ENCODE measurements around the gene TRAK1.
A peak's percentile ranks its signal among the peaks of the same experiment; 100 is the strongest.

TRAK1 gene

DNA sequence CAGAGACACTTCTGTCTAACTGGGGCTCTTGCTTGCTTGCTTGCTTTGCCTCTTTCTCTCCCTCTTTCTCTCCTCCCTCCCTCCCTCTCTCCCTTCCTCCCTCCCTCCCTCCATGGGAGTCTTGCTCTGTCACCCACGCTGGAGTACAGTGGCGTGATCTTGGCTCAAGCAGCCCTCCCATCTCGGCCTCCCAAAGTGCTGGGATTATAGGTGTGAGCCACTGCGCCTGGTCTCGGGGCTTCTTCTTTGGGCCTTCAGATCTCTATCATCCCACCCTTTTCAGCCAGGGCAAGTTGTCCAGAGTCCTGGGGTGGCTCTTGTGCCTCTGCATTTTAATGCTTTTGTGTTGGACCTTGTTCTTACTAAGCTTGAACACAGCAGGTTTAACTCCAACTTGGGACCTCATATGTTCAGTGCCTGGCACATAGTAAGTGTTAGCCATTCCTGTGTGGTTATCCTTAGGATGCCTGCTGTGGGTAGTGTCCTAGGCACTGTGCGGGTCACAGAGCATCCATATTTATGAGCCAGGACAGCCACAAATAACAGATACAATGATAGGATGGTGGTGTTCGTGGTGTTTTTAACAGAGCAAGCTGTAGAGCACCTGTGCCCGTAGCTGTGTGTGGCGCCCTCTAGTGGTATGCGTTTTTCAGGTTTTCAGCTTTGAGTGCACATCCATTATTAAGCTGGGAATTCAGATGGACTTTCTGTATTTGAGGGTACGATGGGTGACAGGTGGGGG lies 99.7 kb downstream of the TRAK1 start:
- H3K4me1 ChIP-seq (ENCODE audit: control insufficient read depth, insufficient read depth, low read length): peaks cover 4% of the 10 kb centered on the region
- no peak overlapping the region for H3K27ac ChIP-seq (ENCODE audit: low read length)
- WGBS (ENCODE audit: insufficient coverage, insufficient read length): no CpG with 5 or more reads among the region's 11 CpGs
- no peak overlapping the region for H3K4me3 ChIP-seq (ENCODE audit: low read length)
- no peaks in the 10 kb centered on the region for H3K9me3 ChIP-seq (ENCODE audit: control insufficient read depth, insufficient read depth, low read length)
- no peaks in the 10 kb centered on the region for H3K27me3 ChIP-seq (ENCODE audit: control insufficient read depth, insufficient read depth, low read length)
- H3K36me3 ChIP-seq (ENCODE audit: control insufficient read depth, insufficient read depth, low read length): peaks cover 8% of the 10 kb centered on the region
- DNase-seq (ENCODE audit: low read depth, low spot score): peak; percentile 64

DNA sequence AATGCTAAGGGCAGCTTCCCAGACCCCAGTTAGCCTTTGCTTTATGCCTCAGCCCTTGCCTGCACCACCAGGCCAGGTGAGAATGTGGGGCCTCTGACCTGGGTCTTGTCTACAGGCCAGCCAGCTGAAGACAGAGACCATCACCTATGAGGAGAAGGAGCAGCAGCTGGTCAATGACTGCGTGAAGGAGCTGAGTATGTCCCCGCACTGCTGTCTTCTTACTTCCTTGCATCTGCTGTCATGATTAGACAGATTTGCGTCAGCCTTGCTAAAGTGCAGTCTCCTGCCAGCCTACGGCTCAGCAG lies 100.2 kb downstream of the TRAK1 start:
- no peaks in the 10 kb centered on the region for H3K9me3 ChIP-seq (ENCODE audit: control insufficient read depth, insufficient read depth, low read length)
- no peaks in the 10 kb centered on the region for H3K27me3 ChIP-seq (ENCODE audit: control insufficient read depth, insufficient read depth, low read length)
- no peak for DNase-seq (ENCODE audit: low read depth, low spot score)
- H3K4me1 ChIP-seq (ENCODE audit: control insufficient read depth, insufficient read depth, low read length): peaks cover 4% of the 10 kb centered on the region
- no CpG with 5 or more reads among the region's 4 CpGs for WGBS (ENCODE audit: insufficient coverage, insufficient read length)
- no peak overlapping the region for H3K27ac ChIP-seq (ENCODE audit: low read length)
- H3K4me3 ChIP-seq (ENCODE audit: low read length): no peak overlapping the region
- H3K36me3 ChIP-seq (ENCODE audit: control insufficient read depth, insufficient read depth, low read length): peaks cover 8% of the 10 kb centered on the region

DNA sequence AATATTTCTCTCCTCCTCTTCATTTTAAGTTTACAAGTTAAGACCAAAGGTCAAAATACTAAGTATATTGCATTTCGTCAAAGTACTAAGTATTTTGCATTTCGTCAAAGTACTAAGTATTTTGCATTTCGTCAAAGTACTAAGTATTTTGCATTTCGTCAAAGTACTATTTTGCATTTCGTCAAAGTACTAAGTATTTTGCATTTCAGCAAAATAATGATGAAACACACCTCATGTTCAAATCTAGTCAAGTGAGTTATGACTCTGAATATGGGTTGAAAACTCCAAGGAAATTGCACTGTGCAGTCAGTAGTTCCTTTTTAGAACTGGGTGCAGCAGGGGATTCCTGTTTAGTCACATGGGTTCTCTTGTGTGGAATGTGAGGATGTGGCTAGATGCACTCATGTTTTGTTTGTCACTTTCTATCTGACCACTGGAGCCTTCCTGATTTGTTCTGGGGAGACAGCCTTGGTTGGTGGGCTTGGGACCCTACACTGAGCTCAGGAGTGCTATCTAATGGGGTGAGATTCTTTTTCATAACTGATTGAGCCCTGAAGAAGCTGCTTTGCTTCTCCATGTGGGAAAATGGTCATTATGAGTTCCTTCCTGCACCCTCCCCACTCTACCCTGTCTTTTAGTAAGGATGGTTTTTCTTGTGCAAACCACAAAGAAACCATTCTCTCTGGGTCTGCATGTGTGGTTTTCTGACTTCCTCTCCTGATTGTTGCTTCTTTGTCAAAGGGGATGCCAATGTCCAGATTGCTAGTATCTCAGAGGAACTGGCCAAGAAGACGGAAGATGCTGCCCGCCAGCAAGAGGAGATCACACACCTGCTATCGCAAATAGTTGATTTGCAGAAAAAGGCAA lies 101.4 kb downstream of the TRAK1 start:
- no CpG with 5 or more reads among the region's 8 CpGs for WGBS (ENCODE audit: insufficient coverage, insufficient read length)
- H3K27me3 ChIP-seq (ENCODE audit: control insufficient read depth, insufficient read depth, low read length): no peaks in the 10 kb centered on the region
- no peaks in the 10 kb centered on the region for H3K9me3 ChIP-seq (ENCODE audit: control insufficient read depth, insufficient read depth, low read length)
- H3K4me1 ChIP-seq (ENCODE audit: control insufficient read depth, insufficient read depth, low read length): peaks cover 4% of the 10 kb centered on the region
- no peak overlapping the region for H3K27ac ChIP-seq (ENCODE audit: low read length)
- DNase-seq (ENCODE audit: low read depth, low spot score): no peak
- no peak overlapping the region for H3K4me3 ChIP-seq (ENCODE audit: low read length)
- peaks cover 8% of the 10 kb centered on the region for H3K36me3 ChIP-seq (ENCODE audit: control insufficient read depth, insufficient read depth, low read length)

DNA sequence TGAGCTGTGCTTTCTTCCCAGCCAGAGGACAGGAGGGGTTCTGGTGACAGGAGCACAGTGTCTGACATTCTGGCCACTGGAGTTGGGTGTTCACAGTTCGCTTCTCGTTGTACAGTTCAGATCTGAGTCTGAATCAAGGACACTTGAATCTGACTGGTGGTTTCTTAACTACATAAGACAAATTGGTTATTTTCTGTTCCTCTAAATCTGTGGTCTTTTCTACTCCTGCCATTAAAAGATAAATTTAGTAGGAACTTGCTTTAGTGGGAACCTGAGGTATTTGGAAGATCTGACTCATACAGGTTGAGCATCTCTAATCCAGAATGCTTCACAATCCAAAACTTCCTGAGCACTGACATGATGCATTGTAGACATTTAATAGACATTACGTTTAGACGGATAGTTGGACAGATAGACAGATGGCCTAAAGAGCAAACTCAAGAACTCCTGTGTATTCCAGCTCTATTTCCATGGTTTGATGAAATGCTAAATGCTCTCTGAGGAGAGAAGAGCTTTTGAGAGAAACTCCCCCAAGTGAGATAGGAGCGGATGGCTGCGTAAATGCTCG lies 103.9 kb downstream of the TRAK1 start:
- H3K9me3 ChIP-seq (ENCODE audit: control insufficient read depth, insufficient read depth, low read length): no peaks in the 10 kb centered on the region
- no peaks in the 10 kb centered on the region for H3K27me3 ChIP-seq (ENCODE audit: control insufficient read depth, insufficient read depth, low read length)
- H3K4me1 ChIP-seq (ENCODE audit: control insufficient read depth, insufficient read depth, low read length): peaks cover 3% of the 10 kb centered on the region
- H3K4me3 ChIP-seq (ENCODE audit: low read length): no peak overlapping the region
- WGBS (ENCODE audit: insufficient coverage, insufficient read length): no CpG with 5 or more reads among the region's 7 CpGs
- no peak for DNase-seq (ENCODE audit: low read depth, low spot score)
- no peak overlapping the region for H3K27ac ChIP-seq (ENCODE audit: low read length)
- peaks cover 10% of the 10 kb centered on the region; the same call in 1 of the 2 replicates for H3K36me3 ChIP-seq (ENCODE audit: control insufficient read depth, insufficient read depth, low read length)

GRCh38 chr3:42195879-42196330 lies 104.7 kb downstream of the TRAK1 start:
- Histone ChIP-seq H3K9me3 (ENCODE audit: control insufficient read depth, insufficient read depth, low read length) (no peaks in the 10 kb centered on the region), H3K36me3 (ENCODE audit: control insufficient read depth, insufficient read depth, low read length) (peaks cover 15% of the 10 kb centered on the region; the same call in 1 of the 2 replicates), H3K4me1 (ENCODE audit: control insufficient read depth, insufficient read depth, low read length) (peaks cover 3% of the 10 kb centered on the region), H3K4me3 (ENCODE audit: low read length) (no peak overlapping the region), H3K27ac (ENCODE audit: low read length) (no peak overlapping the region), H3K27me3 (ENCODE audit: control insufficient read depth, insufficient read depth, low read length) (no peaks in the 10 kb centered on the region)
- WGBS (ENCODE audit: insufficient coverage, insufficient read length): no CpG with 5 or more reads among the region's 5 CpGs
- no peak for DNase-seq (ENCODE audit: low read depth, low spot score)

- no peak for DNase-seq (ENCODE audit: low read depth, low spot score)
- WGBS (ENCODE audit: insufficient coverage, insufficient read length): no CpG with 5 or more reads among the region's 3 CpGs
- no peaks in the 10 kb centered on the region; the same call in 1 of the 2 replicates for H3K4me1 ChIP-seq (ENCODE audit: control insufficient read depth, insufficient read depth, low read length)
- no peaks in the 10 kb centered on the region for H3K9me3 ChIP-seq (ENCODE audit: control insufficient read depth, insufficient read depth, low read length)
- no peak overlapping the region for H3K27ac ChIP-seq (ENCODE audit: low read length)
- no peaks in the 10 kb centered on the region for H3K27me3 ChIP-seq (ENCODE audit: control insufficient read depth, insufficient read depth, low read length)
- H3K4me3 ChIP-seq (ENCODE audit: low read length): no peak overlapping the region
- peaks cover 23% of the 10 kb centered on the region for H3K36me3 ChIP-seq (ENCODE audit: control insufficient read depth, insufficient read depth, low read length)
Measured at GRCh38 chr3:42198709-42199108, 107.6 kb downstream of the TRAK1 start.

- Histone ChIP-seq H3K4me1 (ENCODE audit: control insufficient read depth, insufficient read depth, low read length) (no peaks in the 10 kb centered on the region; the same call in 1 of the 2 replicates), H3K9me3 (ENCODE audit: control insufficient read depth, insufficient read depth, low read length) (no peaks in the 10 kb centered on the region), H3K36me3 (ENCODE audit: control insufficient read depth, insufficient read depth, low read length) (peaks cover 18% of the 10 kb centered on the region), H3K27me3 (ENCODE audit: control insufficient read depth, insufficient read depth, low read length) (no peaks in the 10 kb centered on the region), H3K4me3 (ENCODE audit: low read length) (no peak overlapping the region), H3K27ac (ENCODE audit: low read length) (no peak overlapping the region)
- no CpG with 5 or more reads among the region's 35 CpGs for WGBS (ENCODE audit: insufficient coverage, insufficient read length)
- no peak for DNase-seq (ENCODE audit: low read depth, low spot score)
Measured at GRCh38 chr3:42202217-42202865, 111.2 kb downstream of the TRAK1 start.

DNA sequence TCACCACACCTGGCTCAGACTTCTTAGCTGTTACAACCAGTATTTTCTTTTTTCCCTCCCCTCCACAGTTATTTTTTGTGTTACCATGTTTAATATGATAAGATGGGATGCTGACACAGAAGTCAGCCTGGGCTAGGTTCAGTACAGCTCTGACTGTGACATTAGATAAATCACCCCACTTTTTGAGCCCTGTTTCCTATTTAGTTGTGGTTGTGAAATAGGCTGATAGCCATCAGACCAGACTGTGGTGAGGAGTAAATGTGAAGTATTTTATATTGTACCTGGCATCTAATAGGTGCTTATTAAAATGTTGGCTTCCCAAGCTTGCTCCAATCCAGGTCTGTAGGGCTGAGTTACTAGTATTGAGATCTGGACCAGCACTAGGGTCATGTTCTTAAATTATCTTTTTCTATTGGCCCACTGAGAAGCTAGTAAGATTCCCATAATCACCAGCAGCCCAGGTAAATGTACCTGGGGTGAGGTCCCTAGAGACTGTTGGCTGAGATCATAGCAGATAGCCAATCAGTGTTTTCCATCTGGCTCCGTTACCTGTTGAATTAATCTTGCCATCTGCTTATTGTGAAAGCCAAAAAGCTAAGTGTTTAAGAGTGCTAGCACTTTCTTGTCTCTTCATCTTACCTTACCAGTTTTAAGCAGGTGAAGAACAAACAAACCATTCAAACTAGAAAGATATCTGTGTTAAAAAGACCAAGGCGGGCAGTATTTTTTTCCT lies 113.9 kb downstream of the TRAK1 start:
- WGBS (ENCODE audit: insufficient coverage, insufficient read length): no CpG with 5 or more reads among the region's 2 CpGs
- DNase-seq (ENCODE audit: low read depth, low spot score): no peak
- H3K4me1 ChIP-seq (ENCODE audit: control insufficient read depth, insufficient read depth, low read length): no peaks in the 10 kb centered on the region
- peaks cover 17% of the 10 kb centered on the region for H3K36me3 ChIP-seq (ENCODE audit: control insufficient read depth, insufficient read depth, low read length)
- H3K9me3 ChIP-seq (ENCODE audit: control insufficient read depth, insufficient read depth, low read length): no peaks in the 10 kb centered on the region
- H3K4me3 ChIP-seq (ENCODE audit: low read length): no peak overlapping the region
- no peaks in the 10 kb centered on the region for H3K27me3 ChIP-seq (ENCODE audit: control insufficient read depth, insufficient read depth, low read length)
- no peak overlapping the region for H3K27ac ChIP-seq (ENCODE audit: low read length)

- no peak for DNase-seq (ENCODE audit: low read depth, low spot score)
- Histone ChIP-seq H3K27ac (ENCODE audit: low read length) (no peak overlapping the region), H3K27me3 (ENCODE audit: control insufficient read depth, insufficient read depth, low read length) (no peaks in the 10 kb centered on the region), H3K36me3 (ENCODE audit: control insufficient read depth, insufficient read depth, low read length) (peaks cover 13% of the 10 kb centered on the region), H3K4me1 (ENCODE audit: control insufficient read depth, insufficient read depth, low read length) (no peaks in the 10 kb centered on the region), H3K9me3 (ENCODE audit: control insufficient read depth, insufficient read depth, low read length) (no peaks in the 10 kb centered on the region), H3K4me3 (ENCODE audit: low read length) (no peak overlapping the region)
- no CpG with 5 or more reads among the region's 4 CpGs for WGBS (ENCODE audit: insufficient coverage, insufficient read length)
Measured at GRCh38 chr3:42205800-42206514, 114.8 kb downstream of the TRAK1 start.
